Upper lobe of right lung (tissue), 1 donor: ENCODE measurements around the gene TPST2. TPM values are rescaled to one million over a fixed set of nuclear protein-coding genes. Genes with fewer than 3 reads are reported as not detected.

Experiments used
- ATAC-seq: fragments of 200-7000 bp; cut with Tn5 transposase; one replicate; pipeline ENCODE4 v1.9.1; 2020; ENCODE audit warnings: mild to moderate bottlenecking, moderate library complexity
- DNase-seq: peaks from one replicate; pipeline ENCODE4 v3.0.0-alpha.2; 2020
- H3K27ac ChIP-seq: fragments of 200-600 bp; one replicate; pipeline ENCODE4 v1.8.0; 2022
- H3K27me3 ChIP-seq: fragments of 200-600 bp; one replicate; pipeline ENCODE4 v1.8.0; 2022; ENCODE audit warnings: mild to moderate bottlenecking
- H3K36me3 ChIP-seq: fragments of 200-600 bp; one replicate; pipeline ENCODE4 v1.8.0; 2022
- H3K4me1 ChIP-seq: fragments of 200-600 bp; one replicate; pipeline ENCODE4 v1.8.0; 2022
- H3K4me3 ChIP-seq: fragments of 200-600 bp; one replicate; pipeline ENCODE4 v1.8.0; 2022; ENCODE audit warnings: mild to moderate bottlenecking
- H3K9me3 ChIP-seq: fragments of 200-600 bp; one replicate; pipeline ENCODE4 v1.8.0; 2022
- CTCF ChIP-seq: fragments of 200-600 bp; IDR thresholded peaks from one replicate; pipeline ENCODE4 v1.8.0; 2022; ENCODE audit warnings: antibody characterized with exemption
- intact Hi-C: fragments of 100-400 bp; cut with DNase I; formaldehyde crosslinking; loops from one replicate; pipeline ENCODE4 v1.11.0; 2022
- total RNA-seq: library from RNA; stranded (reverse); fragmentation: NEBNext Ultra II Directional; extraction: Animal tissue kit (Norgen Biotek cat#: 25700); gene quantifications from one replicate; pipeline ENCODE4 v1.2.1, GENCODE V29; 2021
- donor health status: DM: no; HTN: yes; CAD: no; lungs with severe emphysema.

The TPST2 gene
- total RNA-seq, 1 donor from 2014 or later: 83.1 TPM

GRCh38 chr22:26517429-26517828 lies 72.5 kb downstream of the TPST2 start:
- intact Hi-C loops: no loop called here
- no peaks in the 10 kb centered on the region for H3K36me3 ChIP-seq
- no peaks in the 10 kb centered on the region for H3K27me3 ChIP-seq
- no peak overlapping the region for H3K4me3 ChIP-seq
- no peak overlapping the region for H3K27ac ChIP-seq
- no peak for DNase-seq
- ATAC-seq: no peak
- peaks cover 8% of the 10 kb centered on the region for H3K4me1 ChIP-seq
- TF ChIP-seq CTCF: no peak
- no peaks in the 10 kb centered on the region for H3K9me3 ChIP-seq

DNA sequence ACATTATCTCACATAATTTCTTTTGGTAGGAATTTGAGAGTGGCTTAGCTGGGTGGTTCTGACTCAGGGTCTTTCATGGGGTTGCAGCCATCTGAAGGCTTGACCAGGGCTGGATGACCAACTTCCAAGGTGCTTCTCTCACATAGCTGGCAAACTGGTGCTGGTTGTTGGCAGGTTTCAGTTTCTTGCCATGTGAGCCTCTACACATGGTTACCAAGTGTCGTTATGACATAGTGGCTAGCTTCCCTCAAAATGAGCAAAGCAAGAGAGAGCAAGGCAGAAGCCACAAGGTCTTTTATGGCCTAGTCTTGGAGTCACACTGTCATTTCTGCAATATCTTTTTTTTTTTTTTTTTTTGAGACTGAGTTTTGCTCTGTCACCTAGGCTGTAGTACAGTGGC lies 73.4 kb downstream of the TPST2 start:
- peaks cover 11% of the 10 kb centered on the region for H3K4me1 ChIP-seq
- H3K9me3 ChIP-seq: no peaks in the 10 kb centered on the region
- ATAC-seq: no peak
- intact Hi-C loops: no loop called here
- H3K36me3 ChIP-seq: no peaks in the 10 kb centered on the region
- H3K27ac ChIP-seq: no peak overlapping the region
- DNase-seq: no peak
- TF ChIP-seq CTCF: no peak
- no peak overlapping the region for H3K4me3 ChIP-seq
- no peaks in the 10 kb centered on the region for H3K27me3 ChIP-seq

- DNase-seq: no peak
- Histone ChIP-seq H3K4me1 (peaks cover 16% of the 10 kb centered on the region), H3K27ac (no peak overlapping the region), H3K36me3 (no peaks in the 10 kb centered on the region), H3K27me3 (no peaks in the 10 kb centered on the region), H3K9me3 (no peaks in the 10 kb centered on the region), H3K4me3 (no peak overlapping the region)
- intact Hi-C loops: no loop called here
- no peak for TF ChIP-seq CTCF
- no peak for ATAC-seq
Observed at GRCh38 chr22:26515931-26516330, 74.0 kb downstream of the TPST2 start.

DNA sequence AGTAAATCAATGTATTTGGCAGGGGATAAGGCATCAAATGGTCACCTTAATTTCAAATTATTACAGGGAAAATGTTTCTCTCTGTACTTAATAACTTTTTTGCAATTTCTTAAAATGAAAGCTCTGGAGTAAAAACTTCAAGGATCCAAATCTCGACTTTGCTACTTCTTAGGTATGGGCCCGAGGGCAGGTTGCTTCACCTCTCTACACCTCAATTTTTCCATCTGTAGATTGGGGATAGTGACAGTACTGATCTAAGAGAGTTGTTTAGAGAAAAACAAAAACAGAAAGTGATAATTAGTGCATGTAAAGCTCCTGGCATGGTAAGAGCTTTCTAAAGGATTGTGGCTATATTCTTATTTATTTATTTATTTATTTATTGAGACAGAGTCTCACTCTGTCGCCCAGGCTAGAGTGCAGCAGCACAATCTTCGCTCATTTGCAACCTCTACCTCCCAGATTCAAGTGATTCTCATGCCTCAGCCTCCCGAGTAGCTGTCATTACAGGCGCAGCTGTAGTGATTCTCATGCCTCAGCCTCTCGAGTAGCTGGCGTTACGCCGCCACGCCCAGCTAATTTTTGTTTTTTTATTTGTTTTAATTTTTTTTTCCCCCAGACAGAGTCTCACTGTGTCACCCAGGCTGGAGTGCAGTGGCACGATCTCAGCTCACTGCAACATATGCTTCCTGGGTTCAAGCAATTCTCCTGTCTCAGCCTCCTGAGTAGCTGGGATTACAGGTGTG lies 75.3 kb downstream of the TPST2 start:
- H3K4me1 ChIP-seq: peaks cover 17% of the 10 kb centered on the region
- ATAC-seq (no peak), DNase-seq (no peak)
- no peak for TF ChIP-seq CTCF
- H3K4me3 ChIP-seq: no peak overlapping the region
- no peaks in the 10 kb centered on the region for H3K27me3 ChIP-seq
- peaks cover 8% of the 10 kb centered on the region for H3K36me3 ChIP-seq
- no peaks in the 10 kb centered on the region for H3K9me3 ChIP-seq
- H3K27ac ChIP-seq: no peak overlapping the region
- intact Hi-C loops: no loop called here

DNA sequence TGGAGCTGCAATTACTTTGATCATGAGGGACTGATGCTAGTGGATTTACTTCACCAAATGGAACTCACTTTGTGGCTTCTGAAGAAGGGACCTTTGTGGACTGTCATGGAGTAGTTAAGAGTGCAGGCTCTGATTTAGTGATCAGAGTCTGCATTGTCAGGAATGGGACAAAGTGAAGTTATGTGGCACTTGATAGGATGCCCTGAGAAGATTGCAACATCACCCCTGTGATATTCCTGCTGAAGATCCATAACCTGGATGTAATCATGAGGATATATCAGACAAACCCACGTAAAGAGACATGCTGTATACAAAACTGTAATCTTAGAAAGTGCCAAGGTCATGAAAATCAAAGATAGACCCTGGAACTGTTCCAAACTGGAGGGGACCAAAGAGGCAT lies 76.1 kb downstream of the TPST2 start:
- Histone ChIP-seq H3K36me3 (peaks cover 16% of the 10 kb centered on the region), H3K27me3 (no peaks in the 10 kb centered on the region), H3K9me3 (no peaks in the 10 kb centered on the region), H3K4me1 (peaks cover 17% of the 10 kb centered on the region), H3K27ac (no peak overlapping the region), H3K4me3 (no peak overlapping the region)
- ATAC-seq (no peak), DNase-seq (no peak)
- intact Hi-C loops: no loop called here
- no peak for TF ChIP-seq CTCF
